Measurements from ENCODE around the gene SLC6A18.

The SLC6A18 gene

DNA sequence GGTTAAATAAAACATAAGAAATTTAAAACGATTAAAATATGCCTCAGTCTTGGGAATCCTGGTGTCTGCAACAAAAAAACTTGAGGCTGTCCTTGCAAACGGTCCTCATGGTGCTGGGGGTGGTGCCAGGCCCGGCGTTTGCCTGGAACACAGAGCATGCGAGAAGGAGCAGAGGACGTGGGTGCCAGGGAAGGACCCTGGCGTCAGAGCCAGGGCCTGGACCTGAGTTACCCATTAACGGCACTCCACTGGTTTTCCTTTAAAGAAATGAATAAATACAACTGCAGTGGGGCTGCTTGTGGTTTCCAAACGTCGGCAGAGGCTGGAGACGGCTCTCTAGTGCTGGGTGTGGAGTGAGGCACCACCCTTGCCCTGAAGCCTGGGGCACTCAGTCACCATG is at the start of gene SLC6A18:
SLC6A18 (plus strand) TSS at position 301 of the 400 bp plus-strand sequence; CDS start at position 398, 97 bp downstream.
- no peak for DNase-seq

DNA sequence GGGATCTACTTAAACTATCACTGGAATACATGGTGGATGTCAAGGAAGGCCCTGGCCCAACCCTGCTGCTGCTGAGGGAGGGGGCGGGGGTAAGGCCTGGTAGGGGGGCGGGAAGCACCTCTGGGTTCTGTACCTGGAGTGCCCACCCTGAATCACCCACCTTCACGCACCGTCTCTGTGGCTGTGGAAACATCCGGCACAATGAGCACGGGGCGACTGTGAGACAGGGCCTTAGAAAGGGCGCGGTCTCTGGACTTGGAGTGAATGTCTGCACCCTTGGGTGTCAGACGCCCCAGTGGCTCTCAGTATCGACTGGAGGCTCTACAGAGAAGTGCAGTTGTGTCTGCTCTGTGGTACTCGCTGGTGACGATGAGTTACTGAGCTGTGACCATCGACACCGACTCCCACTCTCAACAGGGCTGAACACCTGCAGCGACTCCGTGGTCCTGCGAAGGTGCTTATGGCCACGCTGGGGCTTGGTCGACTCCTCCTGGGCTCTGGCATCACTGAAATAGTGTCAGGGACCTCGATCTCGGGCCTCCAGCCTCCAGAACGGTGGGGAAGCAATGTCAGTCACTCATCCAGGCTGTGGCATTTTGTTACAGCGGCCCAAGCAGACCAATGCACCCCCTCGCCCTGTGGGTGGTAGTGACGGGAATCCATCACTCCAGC is 49.2 kb upstream of the SLC6A18 start:
- DNase-seq: no peak

- DNase-seq: no peak
Measured at GRCh38 chr5:1176473-1177391, 48.4 kb upstream of the SLC6A18 start.

- no peak for DNase-seq
Measured at GRCh38 chr5:1177826-1178528, 47.2 kb upstream of the SLC6A18 start.

GRCh38 chr5:1178529-1179382 is 46.4 kb upstream of the SLC6A18 start:
- no peak for DNase-seq

DNA sequence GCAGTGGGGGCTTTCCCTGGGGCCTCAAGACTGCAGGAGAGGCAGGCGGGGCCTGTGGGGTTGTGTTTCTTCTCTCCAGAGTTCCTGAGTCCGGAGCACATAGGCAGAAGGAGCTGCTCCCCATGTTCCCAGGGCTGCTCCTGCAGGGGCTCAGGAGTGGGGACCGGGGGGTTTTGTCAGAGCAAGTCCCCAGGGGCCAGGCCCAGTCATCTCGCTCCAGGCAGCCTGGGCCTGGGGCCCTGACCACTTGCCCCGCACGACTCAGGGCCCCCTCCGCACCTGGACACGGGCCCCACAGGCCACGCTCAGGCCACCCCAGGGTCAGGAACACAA is 45.8 kb upstream of the SLC6A18 start:
- no peak for DNase-seq

GRCh38 chr5:1180096-1180495 is 45.1 kb upstream of the SLC6A18 start:
- no peak for DNase-seq

DNA sequence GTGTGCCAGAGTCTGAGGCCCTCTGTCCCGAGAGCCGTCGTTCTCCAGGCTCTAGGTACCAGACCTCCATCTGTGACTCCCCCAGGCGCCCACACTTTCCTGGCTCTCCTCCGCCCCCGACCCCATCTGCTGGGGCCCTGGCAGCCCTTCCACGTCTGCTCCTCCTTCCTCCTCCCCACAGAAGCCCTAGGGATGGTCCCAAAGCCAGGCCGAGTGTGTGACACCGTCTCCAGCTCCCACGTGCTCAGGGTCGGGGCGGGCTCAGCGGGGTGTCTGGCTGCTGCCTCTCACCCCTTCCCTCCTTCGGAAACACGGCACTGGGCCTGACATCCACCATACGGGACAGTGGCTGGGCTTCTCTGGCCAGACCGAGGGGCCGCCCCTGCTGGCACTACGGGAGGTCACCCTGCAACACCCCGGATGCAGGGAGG is 44.3 kb upstream of the SLC6A18 start:
- no peak for DNase-seq

GRCh38 chr5:1181451-1182359 is 43.5 kb upstream of the SLC6A18 start:
- no peak for DNase-seq

DNA sequence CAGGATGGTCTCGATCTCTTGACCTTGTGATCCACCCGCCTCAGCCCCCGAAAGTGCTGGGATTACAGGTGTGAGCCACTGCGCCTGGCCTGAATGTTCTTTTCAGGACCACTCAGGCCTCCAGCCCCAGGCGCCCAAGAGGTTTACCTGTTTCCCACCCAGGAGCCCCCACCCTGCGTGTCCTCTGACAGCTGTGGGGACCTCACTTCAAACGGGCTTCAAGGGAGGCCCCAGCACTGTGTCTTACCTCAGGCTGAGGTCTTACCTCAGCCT is 42.9 kb upstream of the SLC6A18 start:
- no peak for DNase-seq

DNA sequence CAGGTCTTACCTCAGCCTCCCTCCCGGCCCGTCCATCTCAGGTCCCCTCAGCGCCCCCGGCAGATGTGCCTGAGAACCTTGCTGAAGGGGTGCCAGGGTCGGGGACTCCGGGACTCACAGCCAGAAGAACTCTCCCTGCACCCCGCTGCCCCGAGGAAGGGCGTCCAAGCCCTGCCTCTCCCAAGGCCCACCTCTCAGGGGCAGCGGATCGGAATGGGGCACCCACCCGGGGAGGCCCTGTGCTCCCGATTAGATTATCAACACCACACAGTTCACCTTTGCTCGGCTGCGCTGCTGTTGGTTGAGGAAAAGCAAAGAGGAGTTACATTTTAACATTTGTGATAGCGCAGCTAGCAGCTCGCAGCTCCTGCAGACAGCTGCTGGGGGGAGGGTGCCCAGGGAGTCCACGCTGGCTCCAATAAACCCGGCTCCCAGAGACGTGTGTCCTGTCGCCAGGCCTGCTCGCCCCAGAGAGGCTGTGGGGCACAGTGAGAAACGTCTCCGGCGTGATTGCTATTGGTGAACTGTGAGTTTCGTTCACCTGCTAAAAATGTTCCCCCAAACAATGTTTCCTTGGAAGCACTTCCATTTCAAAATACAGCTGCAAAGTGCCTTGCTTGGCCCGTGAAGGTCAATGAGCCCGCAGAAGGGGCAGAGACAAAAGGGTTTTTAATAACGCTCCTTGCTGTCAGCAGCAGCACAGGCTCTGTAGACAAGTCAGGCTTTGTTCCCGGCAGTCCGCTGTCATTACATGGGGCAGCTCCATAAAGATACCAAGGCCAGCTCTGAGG is 42.4 kb upstream of the SLC6A18 start:
- no peak for DNase-seq

DNA sequence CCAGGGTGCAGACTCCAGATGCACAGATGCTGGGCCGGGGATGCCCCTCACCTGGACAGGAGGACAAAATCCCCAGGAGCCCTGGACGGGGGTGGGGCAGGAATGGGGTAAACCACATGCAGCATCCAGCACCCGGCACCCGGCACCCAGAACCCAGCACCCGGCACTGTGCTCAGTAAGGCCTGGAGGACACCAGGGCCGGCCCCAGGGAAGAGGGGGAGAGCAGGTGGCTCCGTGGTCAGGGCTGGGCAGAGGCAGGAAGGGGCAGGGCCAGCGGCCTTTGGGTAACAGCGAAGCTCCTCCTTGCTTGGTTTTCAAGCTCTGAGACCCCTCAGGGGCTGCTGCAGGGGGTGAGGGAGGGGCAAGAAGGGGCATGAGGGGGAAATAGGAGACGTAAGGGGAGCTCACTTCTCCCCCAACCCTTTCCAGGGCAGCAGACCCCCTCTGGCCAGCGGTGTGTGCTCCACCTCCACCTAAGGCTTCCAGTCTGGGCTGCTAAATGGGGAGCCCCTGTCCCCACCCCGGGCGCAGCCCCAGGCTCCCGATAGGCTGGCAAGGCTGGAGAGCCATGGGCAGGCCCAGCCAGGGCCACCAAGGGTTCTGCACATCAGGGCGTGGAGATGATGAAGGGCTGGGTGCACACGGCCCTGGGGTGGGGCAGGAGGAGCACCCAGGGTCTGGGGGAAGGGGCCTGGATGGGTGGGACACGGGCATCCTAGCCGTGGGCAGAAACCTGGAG is 41.6 kb upstream of the SLC6A18 start:
- DNase-seq: no peak

GRCh38 chr5:1184163-1184470 is 41.1 kb upstream of the SLC6A18 start:
- no peak for DNase-seq

- no peak for DNase-seq
Measured at GRCh38 chr5:1184481-1184880, 40.7 kb upstream of the SLC6A18 start.

- DNase-seq: no peak
Measured at GRCh38 chr5:1185038-1185627, 40.0 kb upstream of the SLC6A18 start.

- no peak for DNase-seq
Measured at GRCh38 chr5:1185629-1186350, 39.4 kb upstream of the SLC6A18 start.

DNA sequence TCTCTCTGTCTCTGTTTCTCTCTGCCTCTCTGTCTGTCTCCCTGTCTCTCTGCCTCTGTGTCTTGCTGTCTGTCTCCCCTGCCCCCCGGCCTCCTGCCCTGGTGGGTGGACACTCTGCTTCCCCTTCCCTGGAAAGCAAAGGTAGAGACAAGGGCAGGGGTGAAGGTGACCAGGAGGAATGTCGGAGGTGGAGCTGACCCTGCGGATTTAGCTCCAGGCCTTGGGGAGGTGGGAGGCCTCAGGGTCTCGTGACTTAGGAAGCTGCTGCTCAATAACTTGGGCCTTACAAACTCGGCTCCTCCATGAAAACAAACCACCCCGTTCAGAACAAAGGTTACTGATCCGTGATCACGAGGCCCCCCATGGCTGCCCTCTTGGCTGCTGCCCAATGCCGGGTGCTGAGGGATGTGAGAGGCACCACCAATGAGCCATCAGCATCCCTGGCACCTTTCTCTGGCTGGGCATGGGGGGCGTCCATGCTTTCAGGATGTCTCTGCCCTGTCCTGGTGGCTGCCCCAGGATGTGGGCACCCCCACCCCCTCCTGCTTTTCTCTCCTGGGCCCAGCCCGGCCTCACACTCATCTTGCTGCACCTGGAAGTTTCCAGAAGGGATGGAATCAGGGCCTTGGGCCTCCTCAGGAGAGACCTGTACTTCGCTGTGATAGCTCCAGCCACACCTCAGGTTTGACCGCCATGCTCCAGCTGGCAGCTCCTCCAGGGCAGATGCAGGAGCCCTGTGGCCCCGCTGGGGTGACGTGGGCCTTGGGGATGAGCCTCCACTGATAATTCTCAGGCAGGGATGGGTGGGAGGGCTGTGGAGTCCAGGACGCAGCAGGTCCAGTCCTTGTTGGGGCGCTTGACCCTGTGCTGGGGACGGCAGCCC is 38.6 kb upstream of the SLC6A18 start:
- DNase-seq: no peak

- DNase-seq: no peak
Measured at GRCh38 chr5:1187234-1187949, 37.8 kb upstream of the SLC6A18 start.
